ENCODE data around the gene PLBD2.

PLBD2 gene

DNA sequence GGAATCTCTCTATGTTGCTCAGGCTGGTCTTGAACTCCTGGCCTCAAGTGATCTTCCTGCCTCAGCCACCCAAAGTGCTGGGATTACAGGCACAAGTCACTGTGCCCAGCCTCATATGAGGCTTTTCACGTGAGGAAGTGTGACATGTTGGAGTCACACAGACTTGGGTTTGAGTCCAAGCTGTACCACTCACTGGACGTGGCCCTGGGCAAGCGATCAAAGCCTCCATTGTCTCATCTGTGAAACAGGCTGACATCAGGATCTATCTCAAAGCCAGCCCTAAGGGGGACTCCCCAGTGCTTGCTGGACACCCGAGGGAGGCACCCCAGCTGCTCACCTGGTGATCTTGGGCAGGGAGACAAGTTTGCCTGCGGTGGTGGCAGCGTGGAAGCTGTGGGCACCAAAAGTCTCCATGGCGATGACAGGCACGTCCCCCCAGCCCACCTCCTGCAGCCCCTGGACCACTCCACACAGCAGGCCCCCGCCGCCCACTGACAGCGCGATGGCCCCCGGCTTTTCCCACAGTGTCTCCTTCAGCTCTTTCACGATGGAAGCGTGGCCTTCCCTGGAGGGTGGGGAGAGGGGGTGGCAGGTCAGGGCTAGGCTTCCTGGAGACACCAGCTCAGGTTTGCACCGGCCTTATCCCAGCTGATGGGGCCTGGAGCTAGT is 38.6 kb downstream of the PLBD2 start:
- DNase-seq = no peak

DNA sequence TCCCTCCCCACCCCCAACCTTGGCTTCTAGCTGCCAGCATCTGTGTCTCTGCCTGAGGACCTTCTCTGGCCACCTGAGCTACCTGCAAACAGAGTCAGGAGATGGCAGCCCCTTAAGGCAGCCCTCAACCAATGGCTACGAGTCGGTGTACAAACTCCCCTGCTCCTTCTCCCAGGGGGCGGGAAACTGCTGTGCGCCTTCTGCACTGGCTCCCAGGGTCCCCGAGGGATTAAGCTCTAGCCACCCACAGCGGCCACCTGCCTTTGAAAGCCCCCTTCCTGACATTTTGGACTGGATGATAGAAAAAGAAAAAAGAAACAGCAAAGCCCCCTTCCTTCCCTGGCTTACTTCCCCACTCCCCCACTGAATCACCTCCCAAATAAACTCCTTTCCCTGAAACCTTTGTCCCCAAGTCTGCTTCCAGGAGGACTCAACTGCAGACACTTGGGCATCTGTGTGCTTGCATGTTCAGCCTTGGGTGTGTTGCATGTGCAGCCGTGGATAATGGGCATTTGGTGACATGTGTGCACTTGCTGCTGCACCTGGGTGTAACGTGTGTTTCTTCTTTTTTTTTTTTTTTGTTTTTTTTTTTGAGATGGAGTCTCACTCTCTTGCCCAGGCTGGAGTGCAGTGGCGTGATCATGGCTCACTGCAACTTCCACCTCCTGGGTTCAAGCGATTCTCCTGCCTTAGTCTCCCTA is 39.3 kb downstream of the PLBD2 start:
- no peak for DNase-seq

DNA sequence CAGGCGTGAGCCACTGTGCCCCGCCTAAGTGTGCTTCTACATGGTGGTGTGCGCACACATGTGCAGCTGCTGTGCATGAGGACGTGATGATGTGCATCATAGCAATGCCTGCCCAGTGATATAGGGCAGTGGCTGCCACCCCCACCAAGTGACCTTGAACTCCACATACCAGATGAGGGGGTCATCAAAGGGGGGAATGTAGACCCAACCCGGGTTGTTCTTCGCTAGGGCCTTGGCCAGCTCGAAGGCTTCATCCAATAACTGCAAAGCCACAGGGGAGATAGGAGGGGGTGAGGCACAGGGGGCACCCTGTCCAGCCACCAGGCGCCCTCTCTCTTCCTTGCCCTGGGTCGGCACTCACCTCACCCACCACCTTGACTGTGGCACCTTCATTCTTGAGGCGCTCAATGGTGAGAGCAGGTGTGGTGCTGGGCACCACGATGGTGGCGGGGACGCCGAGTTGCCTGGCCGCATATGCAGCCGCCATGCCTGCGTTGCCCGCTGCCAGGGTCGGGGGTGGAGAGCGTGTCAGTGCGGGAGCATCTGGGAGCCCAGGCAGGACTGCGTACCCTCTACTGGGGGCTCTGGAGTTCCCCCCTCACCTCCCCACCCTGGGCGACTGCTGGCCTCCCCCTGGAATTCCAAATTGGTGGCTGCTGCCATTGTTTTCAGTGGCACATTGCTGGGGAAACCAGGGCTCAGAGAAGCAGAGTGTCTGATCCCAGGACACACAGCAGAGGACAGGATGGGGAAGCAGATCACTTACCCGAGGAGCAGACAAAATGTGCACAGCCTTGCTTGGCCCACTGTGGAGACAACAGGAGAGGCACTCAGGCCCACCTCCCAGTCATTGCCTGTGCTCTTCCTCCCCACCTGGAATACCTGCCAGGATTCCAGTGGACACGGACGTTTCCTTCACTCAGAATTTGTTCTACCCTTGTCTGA is 40.2 kb downstream of the PLBD2 start:
- no peak for DNase-seq

DNA sequence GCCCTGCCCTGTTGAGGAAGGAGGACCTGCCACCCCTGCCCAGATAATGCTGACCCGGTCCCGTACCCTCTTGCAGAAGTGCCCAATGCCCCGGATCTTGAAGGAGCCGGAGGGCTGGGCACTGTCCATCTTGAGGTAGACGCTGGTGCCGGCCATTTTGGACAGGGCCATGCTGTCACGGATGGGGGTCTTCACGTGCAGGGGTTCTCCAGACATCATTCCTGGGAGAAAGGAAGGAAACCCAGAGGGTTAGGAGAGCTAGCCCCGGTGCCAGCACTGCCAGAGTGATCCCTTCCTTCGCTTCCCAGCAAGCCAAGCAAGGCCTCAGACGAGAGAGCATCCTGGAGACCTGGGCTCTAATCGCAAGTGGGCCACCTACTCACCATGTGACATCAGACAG is 41.1 kb downstream of the PLBD2 start:
- no peak for DNase-seq

DNA sequence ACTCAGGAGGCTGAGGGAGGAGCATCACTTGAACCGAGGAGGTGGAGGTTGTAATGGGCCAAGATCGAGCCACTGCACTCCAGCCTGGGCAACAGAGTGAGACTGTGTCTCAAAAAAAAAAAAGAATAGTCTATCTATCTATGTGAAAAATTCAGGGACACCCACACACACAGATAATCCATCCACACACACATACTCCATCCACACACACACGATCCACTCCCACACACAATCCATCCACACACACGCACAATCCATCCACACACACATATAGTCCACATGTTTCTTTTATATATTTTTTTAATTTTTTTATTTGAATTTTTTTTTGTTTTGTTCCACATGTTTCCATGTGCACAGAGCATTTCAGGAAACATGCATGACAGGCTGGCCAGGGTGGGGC is 42.0 kb downstream of the PLBD2 start:
- no peak for DNase-seq

DNA sequence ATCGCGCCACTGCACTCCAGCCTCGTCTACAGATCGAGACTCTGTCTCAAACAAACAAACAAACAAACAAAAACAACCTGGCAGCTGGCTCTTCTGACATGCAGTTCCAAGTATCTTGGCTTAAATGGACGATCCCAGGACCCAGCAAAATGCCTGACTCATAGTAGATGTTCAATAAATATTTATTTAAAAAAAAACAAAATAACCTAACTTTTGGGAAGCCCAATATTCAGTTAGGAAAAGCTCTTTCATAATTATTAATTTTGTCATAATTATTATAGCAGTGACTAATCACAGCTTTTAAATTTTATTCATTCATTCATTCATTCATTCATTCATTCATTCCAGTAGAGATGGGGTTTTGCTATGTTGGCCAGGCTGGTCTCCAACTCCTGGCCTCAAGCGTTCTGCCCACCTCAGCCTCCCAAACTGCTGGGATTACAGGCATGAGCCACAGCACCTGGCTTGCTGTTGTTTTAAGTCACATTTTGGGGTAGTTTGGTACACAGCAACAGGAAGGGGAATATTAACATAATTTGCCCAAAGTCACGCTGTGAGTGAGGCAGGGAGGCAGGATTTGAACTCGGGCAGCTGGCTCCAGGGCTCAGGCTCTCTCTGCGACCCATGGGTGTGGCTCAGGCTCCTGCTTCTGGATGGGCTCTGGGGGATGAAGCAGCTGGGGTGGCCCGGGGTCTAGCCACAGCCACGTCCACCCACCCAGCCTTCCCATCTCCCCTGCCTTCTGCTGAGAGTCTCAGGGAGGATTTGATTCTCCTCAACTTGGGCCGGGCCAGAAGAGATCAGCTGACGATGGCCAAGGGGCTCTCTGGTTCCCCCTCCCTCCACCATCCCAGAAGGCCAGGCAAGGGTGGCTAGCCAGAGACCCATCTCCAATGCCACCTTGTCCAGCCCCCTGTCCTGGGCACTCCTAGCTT is 42.9 kb downstream of the PLBD2 start:
- DNase-seq = no peak

DNA sequence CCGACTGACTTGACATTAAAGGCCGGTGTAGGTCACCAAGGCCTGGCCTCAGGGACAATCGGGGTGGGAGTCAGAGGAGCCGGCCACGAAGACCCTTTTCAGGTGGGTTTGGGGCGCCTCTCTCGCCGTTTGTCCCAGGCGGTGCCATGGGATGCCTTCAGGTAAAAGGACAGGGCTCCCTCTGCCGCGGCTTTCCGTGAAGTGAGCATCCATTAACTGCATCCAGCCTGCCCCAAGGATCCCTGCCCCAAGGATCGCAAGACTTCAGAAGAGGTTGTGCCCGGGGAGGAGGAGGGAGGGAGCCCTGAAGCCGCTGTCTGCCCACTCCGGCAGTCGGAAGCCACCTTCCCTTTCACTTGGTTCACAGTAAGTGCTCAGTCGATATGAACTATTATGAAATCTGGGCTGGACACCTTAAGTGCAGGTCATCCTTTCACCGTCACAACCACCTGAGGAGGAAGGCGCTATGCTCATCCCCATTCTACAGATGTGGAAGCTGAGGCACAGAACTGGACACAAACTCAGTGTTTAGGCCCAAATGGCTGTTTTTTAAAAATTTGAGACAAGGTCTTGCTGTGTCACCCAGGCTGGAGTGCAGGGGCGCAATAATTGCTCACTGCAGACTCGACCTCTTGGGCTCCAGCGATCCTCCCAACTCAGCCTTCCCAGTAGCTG is 44.3 kb downstream of the PLBD2 start:
- no peak for DNase-seq

DNA sequence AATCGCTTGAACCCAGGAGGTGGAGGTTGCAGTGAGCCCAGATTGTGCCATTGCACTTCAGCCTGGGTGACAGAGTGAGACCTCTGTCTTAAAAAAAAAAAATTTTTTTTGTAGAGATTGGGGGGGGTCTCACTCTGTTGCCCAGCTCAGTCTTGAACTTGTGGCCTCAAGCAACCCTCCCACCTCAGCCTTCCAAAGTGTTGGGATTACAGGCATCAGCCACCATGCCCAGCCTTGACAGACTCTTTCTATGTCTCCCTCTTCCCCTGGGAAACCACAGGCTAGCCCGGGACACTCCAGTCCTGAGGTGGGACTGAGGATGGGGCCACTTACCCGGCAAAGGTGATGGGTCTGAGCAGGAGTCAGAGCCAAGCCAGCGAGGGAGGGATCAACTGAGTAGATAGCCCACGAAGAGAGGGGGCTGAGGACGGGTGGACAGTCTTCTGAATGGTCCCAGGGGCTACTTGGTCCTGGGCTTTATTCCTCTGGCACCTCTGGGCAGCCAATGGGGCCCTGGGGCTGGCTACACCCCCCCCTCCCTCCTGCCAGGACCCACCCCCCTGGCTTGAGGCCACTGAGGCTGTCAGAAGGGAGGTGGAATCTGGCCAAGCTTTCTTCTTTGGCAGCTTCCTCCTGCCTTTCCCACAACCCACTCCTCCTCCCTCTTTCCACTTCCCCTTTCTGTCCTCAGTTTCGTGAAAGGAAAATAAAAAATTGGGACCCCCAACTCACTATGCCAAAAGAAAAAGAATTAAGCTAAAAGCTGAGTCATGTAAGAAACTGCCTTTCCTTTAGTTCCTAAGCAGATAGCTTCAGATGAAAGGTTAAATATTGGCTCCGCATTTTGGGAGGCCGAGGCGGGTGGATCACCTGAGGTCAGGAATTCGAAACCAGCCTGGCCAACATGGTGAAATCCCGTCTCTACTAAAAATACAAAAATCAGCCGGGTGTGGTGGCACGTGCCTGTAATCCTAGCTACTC is 45.3 kb downstream of the PLBD2 start, which contains the start of gene SDS:
Gene SDS, minus strand, starts transcription at position 453 of the 981 bp plus-strand sequence. CDS start 4,179 bp downstream, outside the sequence.
- no peak for DNase-seq

DNA sequence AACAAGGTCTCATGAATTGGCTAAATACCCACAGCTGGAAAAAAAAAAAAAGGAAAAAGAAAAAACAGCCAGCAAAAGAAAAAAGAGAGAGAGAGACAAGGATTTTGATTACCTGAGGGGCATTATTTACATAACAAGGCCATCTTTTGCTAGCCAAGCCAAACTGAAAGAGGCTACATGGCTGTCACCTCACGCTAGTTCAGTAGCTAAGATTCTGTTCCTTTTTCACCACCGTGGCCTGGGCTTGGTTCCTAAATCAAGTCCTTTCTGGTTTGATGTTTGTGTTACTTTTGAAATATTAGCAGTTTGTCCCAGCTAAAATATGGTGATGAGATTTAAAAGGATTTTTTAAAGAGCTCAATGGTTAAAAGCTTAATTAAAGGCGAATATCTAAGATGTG is 47.3 kb downstream of the PLBD2 start:
- no peak for DNase-seq

DNA sequence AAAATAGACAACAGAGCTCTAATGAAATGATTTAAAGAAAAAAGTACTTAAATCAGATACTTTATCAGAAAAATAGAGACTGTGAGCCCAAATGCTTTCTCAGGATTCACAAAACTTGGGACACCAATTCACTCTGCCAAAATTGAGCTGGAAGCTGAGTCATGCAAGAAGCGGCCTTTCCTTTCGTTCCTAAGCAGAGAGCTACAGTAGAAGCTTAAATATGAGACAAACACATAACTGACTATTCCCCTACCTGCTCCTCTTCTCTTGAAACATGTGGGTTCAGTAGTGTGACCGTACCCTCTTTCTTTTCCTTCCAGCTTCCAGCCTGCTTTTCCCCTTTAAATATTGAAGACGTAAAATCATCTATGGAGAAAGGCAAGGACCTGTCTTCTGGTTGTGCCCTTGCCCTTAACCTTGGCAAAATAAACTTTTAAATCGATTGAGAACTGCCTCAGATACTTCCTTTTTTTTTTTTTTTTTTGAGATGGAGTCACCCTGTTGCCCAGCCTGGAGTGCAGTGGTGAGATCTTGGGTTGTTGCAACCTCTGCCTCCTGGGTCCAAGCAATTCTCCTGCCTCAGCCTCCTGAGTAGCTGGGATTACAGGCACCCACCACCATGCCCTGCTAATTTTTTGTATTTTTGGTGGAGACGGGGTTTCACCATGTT is 49.7 kb downstream of the PLBD2 start:
- DNase-seq = no peak

DNA sequence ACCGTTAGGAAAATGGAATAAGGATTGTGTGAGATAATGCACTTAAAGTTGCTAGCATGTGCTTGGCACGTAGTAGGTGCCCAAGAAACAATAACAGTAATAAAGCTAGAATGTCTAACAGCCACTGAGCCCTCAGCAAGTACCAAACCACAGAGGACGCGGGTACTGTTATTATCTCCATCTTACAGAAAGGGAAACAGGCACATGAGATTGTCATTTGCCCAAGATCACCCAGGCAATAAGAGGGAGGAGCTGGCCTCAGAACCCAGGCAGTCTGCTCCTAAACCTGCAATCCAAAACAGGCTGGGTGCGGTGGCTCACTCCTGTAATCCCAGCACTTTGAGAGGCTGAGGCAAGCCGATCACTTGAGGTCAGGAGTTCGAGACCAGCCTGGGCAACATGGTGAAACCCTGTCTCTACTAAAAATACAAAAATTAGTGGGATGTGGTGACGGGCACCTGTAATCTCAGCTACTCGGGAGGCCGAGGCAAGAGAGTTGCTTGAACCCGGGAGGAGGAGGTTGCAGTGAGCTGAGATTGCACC is 50.4 kb downstream of the PLBD2 start:
- no peak for DNase-seq

DNA sequence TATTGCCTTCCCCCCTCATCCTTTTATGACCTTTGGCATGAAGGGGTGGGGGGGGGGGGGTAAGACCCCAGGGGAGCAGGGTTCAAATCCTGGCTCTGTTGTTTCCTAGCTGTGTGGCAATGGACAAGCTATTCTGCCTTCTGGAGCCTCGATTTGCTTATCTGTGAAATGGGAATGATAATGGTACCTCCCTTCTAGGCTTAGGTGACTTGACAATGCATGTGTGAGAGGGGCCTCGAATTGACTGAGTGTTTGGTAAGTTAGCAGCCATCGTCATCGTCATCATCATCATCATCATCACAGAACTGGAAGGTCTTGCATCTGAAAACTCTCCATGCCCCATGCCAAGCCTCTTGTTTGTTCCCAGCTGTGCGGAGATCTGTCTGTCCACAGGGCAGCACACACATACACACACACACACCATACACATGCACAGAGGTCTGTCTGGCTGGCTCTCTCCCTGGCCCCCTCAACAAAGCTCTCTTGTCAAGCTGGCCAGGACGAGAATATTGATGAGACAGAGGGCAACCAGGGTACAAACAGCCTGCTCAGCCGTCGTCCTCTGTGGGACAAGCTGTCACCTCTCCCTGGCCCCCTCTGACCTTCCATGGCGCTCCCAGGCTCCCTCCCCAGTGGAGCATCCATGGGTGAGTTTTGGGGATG is 51.2 kb downstream of the PLBD2 start:
- no peak for DNase-seq

DNA sequence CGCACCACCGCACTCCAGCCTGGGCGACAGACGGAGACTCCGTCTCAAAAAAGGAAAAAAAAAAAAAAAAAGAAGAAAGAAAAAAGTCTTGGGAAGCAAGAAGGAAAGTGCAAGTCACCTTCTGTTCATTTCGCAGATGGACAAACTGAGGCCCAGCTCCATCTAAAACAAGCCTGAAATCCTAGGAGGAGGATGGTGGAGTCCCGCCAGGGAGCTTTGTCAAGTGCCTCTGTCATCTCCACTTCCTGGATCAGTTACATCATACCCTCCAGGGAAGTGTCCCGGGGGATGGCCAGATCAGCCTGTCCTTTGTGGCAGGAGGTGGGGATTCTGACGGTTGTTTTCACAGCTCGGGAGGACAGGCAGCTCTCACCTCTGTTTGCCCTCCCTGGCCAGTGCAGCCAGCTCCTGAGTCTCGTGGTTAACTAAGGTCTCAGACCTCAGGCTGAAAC is 55.1 kb downstream of the PLBD2 start:
- no peak for DNase-seq

DNA sequence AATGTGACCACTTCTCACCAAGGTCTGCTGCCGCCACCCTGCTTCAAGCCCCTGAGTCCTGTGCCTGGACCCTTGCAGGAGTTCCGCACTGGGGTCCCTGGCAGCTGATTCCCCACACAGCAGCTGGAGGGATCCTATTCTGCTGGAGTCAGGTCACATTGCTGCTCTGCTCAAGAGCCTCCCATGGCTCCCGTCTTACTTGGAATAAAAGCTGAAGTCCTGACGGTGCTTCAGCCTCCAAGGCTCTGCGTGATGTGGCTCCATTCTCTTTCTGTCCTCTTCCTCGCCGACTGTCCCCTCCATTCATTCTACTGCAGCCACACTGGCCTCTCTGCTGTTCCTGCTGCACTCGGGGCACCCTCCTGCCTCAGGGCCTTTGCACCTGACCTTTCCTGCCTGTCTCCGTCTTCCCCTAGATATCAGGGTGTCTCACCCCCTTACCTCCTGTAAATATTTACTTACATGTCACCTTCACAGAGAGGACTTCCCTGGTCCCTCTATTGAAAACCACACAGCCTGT is 56.2 kb downstream of the PLBD2 start:
- no peak for DNase-seq

DNA sequence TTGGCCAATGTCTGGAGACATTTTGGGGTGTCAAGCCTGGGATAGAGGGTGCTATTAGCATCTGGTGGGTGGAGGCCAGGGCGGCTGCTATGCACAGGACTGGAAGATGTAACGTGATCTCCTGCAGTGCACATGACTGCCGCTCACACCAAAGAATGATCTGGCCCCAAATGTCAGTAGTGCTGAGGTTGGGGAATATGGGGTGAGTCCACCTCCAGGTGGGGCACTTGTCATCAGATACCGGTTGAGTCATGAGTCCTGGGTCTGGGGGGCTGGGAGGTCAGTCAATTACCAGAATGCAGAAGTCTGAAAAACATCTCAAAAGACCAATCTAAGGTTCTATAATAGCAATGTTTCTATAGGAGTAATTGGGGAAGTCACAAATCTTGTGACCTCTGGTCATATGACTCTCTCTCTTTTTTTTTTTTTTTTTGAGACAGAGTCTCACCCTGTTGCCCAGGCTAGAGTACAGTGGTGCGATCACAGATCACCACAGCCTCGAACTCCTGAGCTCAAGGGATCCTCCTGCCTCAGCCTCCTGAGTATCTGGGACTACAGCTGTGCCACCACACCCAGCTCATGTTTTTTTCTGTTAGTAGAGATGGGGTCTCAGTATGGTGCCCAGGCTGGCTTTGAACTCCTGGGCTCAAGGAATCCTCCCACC is 57.8 kb downstream of the PLBD2 start:
- no peak for DNase-seq

DNA sequence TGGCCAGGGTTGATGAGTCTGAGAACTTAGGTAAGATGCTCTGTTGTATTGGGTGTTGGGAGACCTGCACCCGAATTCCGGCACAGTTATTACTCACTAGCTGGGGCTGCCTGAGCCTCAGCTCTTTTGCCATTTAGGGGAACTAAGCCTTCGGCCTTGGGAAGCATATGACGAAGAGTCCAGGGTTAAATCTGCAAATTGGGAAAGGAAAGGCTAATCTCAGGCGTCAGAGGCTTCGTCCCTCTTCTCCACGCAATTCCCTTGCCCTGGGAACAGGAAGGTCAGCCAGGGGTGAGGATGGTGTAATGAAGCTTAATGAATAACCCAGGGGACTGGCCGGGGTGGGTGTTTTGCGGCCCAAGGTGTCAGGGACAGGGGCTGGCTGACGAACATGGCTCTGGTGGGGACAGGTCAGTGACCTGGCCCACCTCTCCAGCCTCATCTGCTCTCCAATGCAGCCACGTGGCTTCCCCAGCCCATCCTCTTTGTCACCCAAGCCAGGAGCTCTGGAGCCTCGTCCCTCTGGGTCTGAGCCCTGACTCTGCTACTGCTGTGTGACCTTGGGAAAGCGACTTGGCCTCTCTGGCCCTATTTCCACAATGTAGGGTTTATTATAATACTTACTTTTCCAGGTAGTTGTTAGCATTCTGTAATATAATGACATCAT is 60.0 kb downstream of the PLBD2 start:
- DNase-seq = no peak

DNA sequence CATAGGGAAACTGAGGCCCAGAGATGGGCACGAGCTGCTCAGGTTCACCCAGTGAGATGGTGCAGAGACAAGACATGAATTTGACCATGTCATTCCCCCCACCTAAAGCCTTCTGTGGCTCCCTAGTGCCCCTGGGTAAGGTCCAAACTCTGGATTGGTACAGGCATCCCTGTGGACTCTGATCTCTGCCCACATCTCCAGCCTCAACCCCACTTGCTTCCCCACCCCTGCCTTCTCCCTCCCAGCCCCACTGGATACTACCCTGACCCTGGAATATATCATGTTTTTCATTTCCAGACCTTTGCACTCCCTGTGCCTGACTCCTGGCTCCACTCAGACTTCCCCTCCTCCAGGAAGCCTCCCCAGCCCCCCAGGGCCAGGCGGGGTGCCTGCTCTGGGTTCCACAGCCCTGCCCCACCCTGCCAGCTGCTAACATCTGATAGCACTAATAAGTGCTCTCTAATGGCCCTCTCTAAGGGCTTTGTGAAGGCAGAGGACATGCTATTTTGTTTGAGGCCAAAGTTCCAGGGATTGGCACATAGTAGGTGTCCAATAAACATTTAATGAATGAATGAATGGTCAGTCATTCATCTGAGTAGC is 62.7 kb downstream of the PLBD2 start:
- no peak for DNase-seq
